Astrocyte (in vitro differentiated cells and primary cell): ENCODE data around the gene MT1E. TPM values are rescaled to one million over a fixed set of nuclear protein-coding genes. Genes with fewer than 3 reads are reported as not detected.
"Not testable (repeated sequence)": the region's sequence is repeated elsewhere in the genome, so short reads cannot be mapped to it uniquely, and the experiment has no call there.

ENCODE experiments used
- DNase-seq: peaks from one replicate; pipeline ENCODE4 v3.0.0-alpha.2; 2010; ENCODE audit warnings: low read depth
- FAIRE-seq: peaks from 2 replicates; lab custom pipeline; 2011; peaks lifted over from hg19 to GRCh38; lab: Jason Lieb, UNC
- H2AFZ ChIP-seq: 2 replicates; pipeline ENCODE4 v1.6.0; 2012; ENCODE audit warnings: low read depth, low read length, inconsistent platforms
- H3K27ac ChIP-seq: 2 replicates; pipeline ENCODE4 v1.5.1; 2011; ENCODE audit warnings: low read depth, low read length, inconsistent platforms
- H3K27me3 ChIP-seq: 2 replicates; pipeline ENCODE4 v1.6.0; 2011; ENCODE audit warnings: low read length, inconsistent platforms; ENCODE audit not compliant: insufficient read depth
- H3K36me3 ChIP-seq: 2 replicates; pipeline ENCODE4 v1.5.1; 2011; ENCODE audit warnings: low read length, inconsistent platforms; ENCODE audit not compliant: insufficient read depth
- H3K4me1 ChIP-seq: 2 replicates; pipeline ENCODE4 v1.5.1; 2011; ENCODE audit warnings: low read length, inconsistent platforms; ENCODE audit not compliant: insufficient read depth
- H3K4me2 ChIP-seq: 2 replicates; pipeline ENCODE4 v1.6.0; 2012; ENCODE audit warnings: low read length, inconsistent platforms
- H3K4me3 ChIP-seq: 2 replicates; pipeline ENCODE4 v1.5.1; 2011; ENCODE audit warnings: low read depth, mild to moderate bottlenecking, low read length, inconsistent platforms; ENCODE audit not compliant: insufficient read depth
- H3K79me2 ChIP-seq: 2 replicates; pipeline ENCODE4 v1.6.0; 2012; ENCODE audit warnings: mild to moderate bottlenecking, low read length, inconsistent platforms; ENCODE audit not compliant: insufficient read depth
- H3K9ac ChIP-seq: 2 replicates; pipeline ENCODE4 v1.6.0; 2012; ENCODE audit warnings: mild to moderate bottlenecking, low read length, inconsistent platforms
- H3K9me3 ChIP-seq: 2 replicates; pipeline ENCODE4 v1.5.1; 2012; ENCODE audit warnings: low read depth, mild to moderate bottlenecking, low read length, inconsistent platforms; ENCODE audit not compliant: insufficient read depth
- H4K20me1 ChIP-seq: 2 replicates; pipeline ENCODE4 v1.6.0; 2012; ENCODE audit warnings: low read length, inconsistent platforms; ENCODE audit not compliant: insufficient read depth
- H3K27ac Mint-ChIP-seq: one replicate; pipeline ENCODE4 v1.8.0; 2021; ENCODE audit warnings: mild to moderate bottlenecking, mixed read lengths; ENCODE audit not compliant: unreplicated experiment
- H3K27me3 Mint-ChIP-seq: one replicate; pipeline ENCODE4 v1.8.0; 2021; ENCODE audit warnings: low read depth, mixed read lengths; ENCODE audit not compliant: unreplicated experiment
- H3K36me3 Mint-ChIP-seq: one replicate; pipeline ENCODE4 v1.8.0; 2021; ENCODE audit warnings: low read depth, mixed read lengths; ENCODE audit not compliant: unreplicated experiment
- H3K4me1 Mint-ChIP-seq: one replicate; pipeline ENCODE4 v1.8.0; 2021; ENCODE audit warnings: low read depth, mixed read lengths; ENCODE audit not compliant: unreplicated experiment
- H3K4me3 Mint-ChIP-seq: one replicate; pipeline ENCODE4 v1.8.0; 2021; ENCODE audit warnings: mild to moderate bottlenecking, moderate library complexity, mixed read lengths; ENCODE audit not compliant: unreplicated experiment
- H3K9me3 Mint-ChIP-seq: one replicate; pipeline ENCODE4 v1.8.0; 2021; ENCODE audit warnings: mild to moderate bottlenecking, mixed read lengths; ENCODE audit not compliant: unreplicated experiment
- CTCF ChIP-seq: IDR thresholded peaks from 2 replicates; pipeline ENCODE4 v1.5.1; 2011; ENCODE audit warnings: low read depth, mild to moderate bottlenecking, inconsistent platforms, low read length, moderate library complexity; ENCODE audit not compliant: insufficient read depth
- EZH2 ChIP-seq: IDR thresholded peaks from 2 replicates; pipeline ENCODE4 v1.6.1; 2012; ENCODE audit warnings: mild to moderate bottlenecking, low read length, inconsistent platforms; ENCODE audit not compliant: insufficient read depth
- total RNA-seq: library from RNA; stranded (reverse); gene quantifications from 2 replicates; pipeline ENCODE4 v1.2.1, GENCODE V29; 2021

Gene MT1E
- total RNA-seq, 1 donor from 2014 or later = 11.9 TPM

- peaks cover 2% of the 10 kb centered on the region for H3K9me3 ChIP-seq
- Mint-ChIP-seq H3K9me3 (peaks cover 11% of the 10 kb centered on the region), H3K27me3 (peaks cover 95% of the 10 kb centered on the region), H3K4me3 (no peak overlapping the region), H3K27ac (no peak overlapping the region), H3K36me3 (peaks cover 2% of the 10 kb centered on the region), H3K4me1 (peaks cover 4% of the 10 kb centered on the region)
- no peaks in the 10 kb centered on the region for H3K79me2 ChIP-seq
- TF ChIP-seq EZH2 = no peak
- no peak for TF ChIP-seq CTCF
- peaks cover 4% of the 10 kb centered on the region for H4K20me1 ChIP-seq
- no peak overlapping the region for H3K27ac ChIP-seq
- peaks cover 9% of the 10 kb centered on the region for H3K4me1 ChIP-seq
- H3K36me3 ChIP-seq = no peaks in the 10 kb centered on the region
- DNase-seq (no peak), FAIRE-seq (no peak)
- H2AFZ ChIP-seq = no peak overlapping the region
- H3K4me3 ChIP-seq = no peak overlapping the region
- H3K27me3 ChIP-seq = peaks cover 81% of the 10 kb centered on the region
- H3K9ac ChIP-seq = no peak overlapping the region
- H3K4me2 ChIP-seq = no peak overlapping the region
Observed at GRCh38 chr16:56672761-56673536, 47.4 kb downstream of the MT1E start.

GRCh38 chr16:56673921-56674320 lies 48.3 kb downstream of the MT1E start:
- Mint-ChIP-seq H3K4me3 (no peak overlapping the region), H3K9me3 (peaks cover 3% of the 10 kb centered on the region), H3K27ac (no peak overlapping the region), H3K36me3 (peaks cover 2% of the 10 kb centered on the region), H3K4me1 (no peaks in the 10 kb centered on the region), H3K27me3 (peaks cover 91% of the 10 kb centered on the region)
- Histone ChIP-seq H3K27ac (no peak overlapping the region), H4K20me1 (no peaks in the 10 kb centered on the region), H3K9ac (no peak overlapping the region), H3K27me3 (peaks cover 71% of the 10 kb centered on the region), H2AFZ (no peak overlapping the region), H3K4me3 (no peak overlapping the region), H3K36me3 (no peaks in the 10 kb centered on the region), H3K79me2 (no peaks in the 10 kb centered on the region), H3K9me3 (no peaks in the 10 kb centered on the region), H3K4me1 (peaks cover 6% of the 10 kb centered on the region), H3K4me2 (no peak overlapping the region)
- FAIRE-seq (no peak), DNase-seq (no peak)
- TF ChIP-seq CTCF = peak; percentile 62
- no peak for TF ChIP-seq EZH2

- H3K27me3 ChIP-seq = peaks cover 64% of the 10 kb centered on the region
- H3K9me3 ChIP-seq, H3K79me2 ChIP-seq, H3K4me3 Mint-ChIP-seq, H4K20me1 ChIP-seq, H3K4me2 ChIP-seq, H3K27ac ChIP-seq, H3K9ac ChIP-seq, H3K4me1 ChIP-seq, DNase-seq, H3K4me1 Mint-ChIP-seq, H3K36me3 Mint-ChIP-seq, H3K9me3 Mint-ChIP-seq, H3K36me3 ChIP-seq, H3K4me3 ChIP-seq, H2AFZ ChIP-seq, H3K27ac Mint-ChIP-seq, FAIRE-seq: not testable (repeated sequence)
- H3K27me3 Mint-ChIP-seq = peaks cover 91% of the 10 kb centered on the region
Observed at GRCh38 chr16:56674570-56674969, 49.0 kb downstream of the MT1E start.
